ENCODE data around the gene EBNA1BP2.
A peak's percentile ranks its signal among the peaks of the same experiment; 100 is the strongest.
"Not testable (repeated sequence)": the region's sequence is repeated elsewhere in the genome, so short reads cannot be mapped to it uniquely, and the experiment has no call there.

EBNA1BP2 gene

GRCh38 chr1:43171876-43172526 is at the start of gene EBNA1BP2, which contains the start of gene CFAP57:
TSS of gene EBNA1BP2 (minus strand) at chr1:43172290. CDS start at chr1:43172118, 172 bp downstream.
TSS of gene CFAP57 (plus strand) at chr1:43172330. CDS start at chr1:43172754, 424 bp downstream.
- peak; percentile 93 for DNase-seq (ENCODE audit: low spot score)

GRCh38 chr1:43221797-43222196 is 49.7 kb upstream of the EBNA1BP2 start:
- no peak for DNase-seq (ENCODE audit: low spot score)

GRCh38 chr1:43220905-43221778 is 49.1 kb upstream of the EBNA1BP2 start:
- DNase-seq (ENCODE audit: low spot score): no peak

GRCh38 chr1:43217747-43218146 is 45.7 kb upstream of the EBNA1BP2 start:
- DNase-seq (ENCODE audit: low spot score): no peak

DNA sequence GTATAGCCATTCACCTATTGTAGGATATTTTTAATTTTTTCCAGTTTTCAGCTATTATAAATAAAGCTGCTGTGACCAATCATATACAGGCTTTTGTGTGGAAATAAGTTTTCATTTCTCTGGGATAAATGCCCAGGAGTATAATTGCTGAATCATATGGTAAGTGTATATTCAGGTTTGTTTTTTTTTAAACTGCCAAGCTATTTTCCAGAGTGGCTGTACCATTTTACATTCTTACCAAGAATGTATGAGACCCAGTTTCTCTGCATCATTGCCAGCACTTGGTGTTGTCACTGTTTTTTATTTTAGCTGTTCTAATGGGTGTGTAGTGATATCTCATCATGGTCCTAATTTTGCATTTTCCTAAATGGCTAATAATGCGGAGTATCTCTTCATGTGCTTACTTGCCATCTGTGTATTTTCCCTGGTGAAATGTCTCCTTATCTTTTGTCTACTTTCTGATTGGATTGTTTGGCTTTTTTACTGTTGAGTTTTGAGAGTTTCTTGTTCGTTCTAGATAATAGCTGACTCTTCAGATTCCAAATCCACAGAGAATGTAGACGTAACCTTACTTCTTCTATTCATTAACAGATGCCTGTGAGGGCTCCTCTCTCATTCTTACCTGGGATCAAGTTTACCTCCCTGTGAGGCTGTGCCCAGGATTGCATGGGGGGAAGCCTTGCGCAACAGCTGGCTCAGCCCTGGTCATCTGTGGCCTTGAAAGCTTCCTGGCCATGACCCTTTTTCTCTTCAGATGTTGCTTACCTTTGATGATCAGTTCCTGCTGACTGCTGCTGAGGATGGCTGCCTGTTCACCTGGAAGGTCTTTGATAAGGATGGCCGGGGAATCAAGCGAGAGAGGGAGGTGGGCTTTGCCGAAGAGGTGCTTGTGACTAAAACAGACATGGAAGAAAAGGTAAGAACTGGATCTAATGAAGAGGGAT is 42.7 kb upstream of the EBNA1BP2 start:
- no peak for DNase-seq (ENCODE audit: low spot score)

- not testable (repeated sequence) for DNase-seq (ENCODE audit: low spot score)
Observed at GRCh38 chr1:43208277-43208676, 36.2 kb upstream of the EBNA1BP2 start.

DNA sequence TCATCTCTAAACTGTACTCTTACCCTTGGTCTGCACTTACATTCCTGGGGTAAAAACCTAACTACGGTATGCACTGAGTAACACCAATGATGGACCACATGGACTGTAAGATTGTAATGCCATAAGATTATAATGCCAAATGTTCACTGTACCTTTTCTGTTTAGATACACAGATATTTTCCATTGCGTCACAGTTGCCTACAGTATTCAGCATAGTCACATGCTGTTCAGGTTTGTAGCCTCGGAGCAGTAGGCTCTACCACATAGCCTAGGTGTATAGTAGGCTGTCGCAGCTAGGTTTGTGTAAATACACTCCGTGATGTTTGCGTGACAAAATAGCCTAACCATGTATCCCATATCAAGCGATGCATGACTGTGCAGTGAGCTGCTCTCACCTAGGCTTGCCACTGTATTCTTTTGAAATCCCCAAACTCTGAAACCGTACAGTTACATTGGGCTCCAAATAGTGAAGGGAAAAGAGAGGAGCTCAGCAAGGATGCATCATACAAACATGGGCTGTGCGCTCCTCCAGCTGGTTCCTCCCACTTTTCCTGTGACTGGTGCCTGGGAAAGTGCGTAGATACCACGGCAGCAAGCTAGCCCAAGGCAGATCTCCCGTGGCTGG is 35.3 kb upstream of the EBNA1BP2 start:
- DNase-seq (ENCODE audit: low spot score): no peak

GRCh38 chr1:43206600-43207228 is 34.6 kb upstream of the EBNA1BP2 start:
- DNase-seq (ENCODE audit: low spot score): peak; percentile 77

DNA sequence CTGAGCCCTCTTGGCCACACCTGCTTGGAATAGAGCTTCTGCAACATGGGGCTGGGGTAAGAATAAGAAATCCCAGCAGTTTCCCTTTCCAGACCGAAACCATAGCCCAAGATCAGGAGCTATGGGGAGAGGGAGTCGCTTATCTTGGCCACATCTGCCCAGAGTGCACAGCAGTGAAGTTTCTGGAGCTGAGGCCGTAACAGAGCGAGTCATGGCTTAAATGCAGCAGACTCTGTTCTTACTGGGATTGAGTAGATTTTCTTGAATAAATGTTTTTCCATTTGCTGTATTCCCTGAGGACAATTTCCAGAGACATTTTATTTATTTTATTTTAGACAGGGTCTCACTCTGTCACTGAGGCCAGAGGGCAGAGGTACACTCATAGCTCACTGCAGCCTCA is 33.6 kb upstream of the EBNA1BP2 start:
- peak; percentile 28 for DNase-seq (ENCODE audit: low spot score)

GRCh38 chr1:43204394-43204793 is 32.3 kb upstream of the EBNA1BP2 start:
- DNase-seq (ENCODE audit: low spot score): no peak

DNA sequence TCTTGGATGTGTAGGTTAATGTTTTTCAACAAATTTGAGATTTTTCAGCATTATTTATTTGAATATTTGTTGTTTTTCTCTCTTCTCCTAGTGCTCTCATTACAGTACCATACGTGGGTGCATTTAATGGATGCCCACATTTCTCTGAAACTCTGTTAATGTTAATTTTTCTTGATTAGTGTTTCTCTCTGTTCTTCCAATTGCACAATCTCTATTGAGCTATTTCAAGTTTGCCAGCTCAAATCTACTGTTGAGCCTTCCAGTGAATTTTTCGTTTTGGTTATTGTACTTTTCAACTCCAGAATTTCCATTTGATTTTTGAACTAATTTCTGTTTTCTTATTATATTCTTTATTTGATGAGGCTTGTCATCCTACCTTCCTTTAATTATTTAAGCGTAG is 31.8 kb upstream of the EBNA1BP2 start:
- DNase-seq (ENCODE audit: low spot score): no peak

- DNase-seq (ENCODE audit: low spot score): no peak
Observed at GRCh38 chr1:43199093-43199726, 27.1 kb upstream of the EBNA1BP2 start.

- no peak for DNase-seq (ENCODE audit: low spot score)
Observed at GRCh38 chr1:43197343-43198127, 25.4 kb upstream of the EBNA1BP2 start.

GRCh38 chr1:43194509-43194908 is 22.4 kb upstream of the EBNA1BP2 start:
- DNase-seq (ENCODE audit: low spot score): no peak

- DNase-seq (ENCODE audit: low spot score): no peak
Observed at GRCh38 chr1:43188106-43188505, 16.0 kb upstream of the EBNA1BP2 start.

- DNase-seq (ENCODE audit: low spot score): no peak
Observed at GRCh38 chr1:43184995-43185394, 12.9 kb upstream of the EBNA1BP2 start.

- no peak for DNase-seq (ENCODE audit: low spot score)
Observed at GRCh38 chr1:43184388-43184787, 12.3 kb upstream of the EBNA1BP2 start.

GRCh38 chr1:43177691-43178090 is 5.6 kb upstream of the EBNA1BP2 start:
- no peak for DNase-seq (ENCODE audit: low spot score)

GRCh38 chr1:43174873-43175272 is 2.8 kb upstream of the EBNA1BP2 start:
- DNase-seq (ENCODE audit: low spot score): no peak

DNA sequence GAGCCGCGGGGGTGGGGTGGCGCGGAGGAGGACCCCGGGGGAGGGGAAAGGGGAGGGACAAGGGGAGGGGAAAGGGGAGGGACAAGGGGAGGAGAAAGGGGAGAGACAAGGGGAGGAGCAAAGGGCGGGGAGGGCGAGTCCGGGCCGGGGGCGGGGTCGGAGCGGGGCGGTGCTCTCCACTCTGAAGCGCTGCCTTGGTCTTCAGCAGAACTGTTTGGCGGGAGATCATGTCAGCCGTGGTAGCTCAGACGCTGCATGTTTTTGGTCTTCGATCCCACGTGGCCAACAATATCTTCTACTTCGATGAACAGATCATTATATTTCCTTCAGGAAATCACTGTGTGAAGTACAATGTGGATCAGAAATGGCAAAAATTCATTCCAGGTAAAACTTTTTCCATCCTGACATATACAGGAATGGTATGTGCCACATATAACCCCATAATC is 460 bp upstream of the EBNA1BP2 start:
- peak; percentile 84 for DNase-seq (ENCODE audit: low spot score)

Measured in hepatic stellate cell (primary cell).